Breast epithelium (tissue), 3 donors: ENCODE measurements around the gene TPRG1L.

Source experiments
- CTCF ChIP-seq, 3 donors: fragments of 450-650 bp; IDR thresholded peaks; one replicate each; pipeline ENCODE4 v1.5.1; 2016 to 2017; ENCODE audit warnings: antibody characterized with exemption in 3 of 3, mild to moderate bottlenecking in 3 of 3, moderate library complexity in 3 of 3
- POLR2AphosphoS5 ChIP-seq, 3 donors: sonication (generic); formaldehyde crosslinking; IDR thresholded peaks; one replicate each; pipeline ENCODE4 v1.6.1; 2017; ENCODE audit warnings: antibody characterized with exemption in 3 of 3

GRCh38 chr1:3626025-3626424, 1.2 kb downstream of the TPRG1L start:
- TF ChIP-seq CTCF (IDR thresholded peaks at IDR 0.05) (no peak), POLR2AphosphoS5 (IDR thresholded peaks at IDR 0.05) (no peak)
